IPS-NIHi7 (cell line): Measurements from ENCODE around the gene NOC2L.
"Not testable (repeated sequence)": the region's sequence is repeated elsewhere in the genome, so short reads cannot be mapped to it uniquely, and the experiment has no call there.

ENCODE experiments used
- DNase-seq: peaks from one replicate; pipeline ENCODE4 v3.0.0; 2012; ENCODE audit warnings: mixed read lengths; ENCODE audit errors: extremely low spot score

The NOC2L gene

GRCh38 chr1:962381-963300 lies 3.6 kb upstream of the NOC2L start:
- DNase-seq: no peak

- DNase-seq: no peak
Observed at GRCh38 chr1:961132-961669, 2.1 kb upstream of the NOC2L start.

DNA sequence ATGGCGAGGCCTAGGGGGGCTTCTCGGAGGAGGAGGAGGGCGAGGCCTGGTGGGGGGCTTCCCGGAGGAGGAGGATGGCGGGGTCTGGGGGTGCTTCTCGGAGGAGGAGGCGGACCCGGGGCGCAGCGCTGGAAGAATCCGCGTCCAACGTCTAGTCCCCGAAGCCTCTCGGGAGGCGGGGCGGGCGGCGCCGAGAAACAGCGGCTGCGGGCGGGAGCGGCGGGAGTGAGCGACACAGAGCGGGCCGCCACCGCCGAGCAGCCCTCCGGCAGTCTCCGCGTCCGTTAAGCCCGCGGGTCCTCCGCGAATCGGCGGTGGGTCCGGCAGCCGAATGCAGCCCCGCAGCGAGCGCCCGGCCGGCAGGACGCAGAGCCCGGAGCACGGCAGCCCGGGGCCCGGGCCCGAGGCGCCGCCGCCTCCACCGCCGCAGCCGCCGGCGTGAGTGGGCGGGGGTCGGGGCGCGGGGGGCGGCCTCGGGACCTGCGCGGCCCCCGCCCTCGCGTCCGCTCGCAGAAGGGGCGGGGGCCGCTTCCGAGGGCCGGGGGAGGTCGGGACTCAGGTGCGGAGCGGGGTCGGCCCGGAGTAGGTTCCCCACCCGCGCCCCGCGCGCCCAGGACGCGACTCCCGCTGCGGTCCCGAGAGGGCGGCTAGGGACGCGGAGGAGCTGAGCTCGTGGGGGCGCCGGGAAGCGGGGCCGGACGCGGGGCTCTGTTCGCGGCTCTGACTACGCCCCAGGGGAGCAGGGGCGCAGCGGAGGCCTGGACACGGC lies 1.5 kb upstream of the NOC2L start, which contains the start of gene KLHL17:
Gene KLHL17 (plus strand): TSS at position 222 of the 769 bp plus-strand sequence. CDS start 110 bp downstream, at position 332.
- peak; percentile 85 for DNase-seq

- DNase-seq: no peak
Observed at GRCh38 chr1:959731-960362, 791 bp upstream of the NOC2L start.

DNA sequence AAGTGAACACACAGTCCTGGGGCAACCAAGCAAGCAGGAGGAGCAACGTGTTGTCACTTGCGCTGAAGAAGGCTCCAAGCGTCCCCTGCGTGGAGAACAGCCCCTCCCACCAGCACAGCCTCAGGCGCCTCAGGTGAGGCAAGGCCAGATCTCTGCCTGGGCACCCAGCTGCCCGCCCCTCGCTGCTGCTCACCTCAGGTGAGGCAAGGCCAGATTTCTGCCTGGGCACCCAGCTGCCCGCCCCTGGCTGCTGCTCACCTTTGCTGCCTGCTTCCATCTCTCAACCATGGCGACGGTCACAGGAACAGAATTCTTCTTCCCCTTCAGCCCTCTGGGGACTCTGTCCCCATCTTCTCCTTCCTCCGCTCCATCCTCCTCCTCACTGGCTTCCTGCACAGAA lies 2.4 kb downstream of the NOC2L start:
- DNase-seq: no peak

GRCh38 chr1:955474-955873 lies 3.6 kb downstream of the NOC2L start:
- no peak for DNase-seq

- no peak for DNase-seq
Observed at GRCh38 chr1:954927-955326, 4.1 kb downstream of the NOC2L start.

- no peak for DNase-seq
Observed at GRCh38 chr1:953524-954320, 5.3 kb downstream of the NOC2L start.

DNA sequence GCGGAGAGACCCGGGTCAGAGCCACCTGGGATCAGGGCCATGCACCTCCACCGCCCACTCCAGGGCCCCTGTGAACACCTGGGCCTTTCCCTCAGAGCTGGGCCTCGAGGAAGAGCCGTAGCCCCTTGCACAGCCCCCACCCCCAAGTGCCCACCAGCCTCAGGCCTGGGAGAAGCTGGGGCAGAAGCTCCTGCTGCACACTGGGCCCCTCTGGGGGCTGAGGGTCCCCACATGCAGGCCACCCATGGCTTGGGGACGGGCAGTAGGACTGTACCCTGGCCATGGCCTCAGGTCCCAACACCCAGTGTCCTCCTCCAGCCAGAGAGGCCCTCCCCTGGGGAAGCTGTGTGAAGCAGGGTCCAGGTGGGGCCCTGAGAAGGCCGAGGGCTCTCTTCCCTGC lies 6.5 kb downstream of the NOC2L start:
- no peak for DNase-seq

GRCh38 chr1:952201-952600 lies 6.9 kb downstream of the NOC2L start:
- DNase-seq: no peak

- DNase-seq: peak; percentile 67
Observed at GRCh38 chr1:951364-951763, 7.7 kb downstream of the NOC2L start.

- no peak for DNase-seq
Observed at GRCh38 chr1:950881-951280, 8.2 kb downstream of the NOC2L start.

DNA sequence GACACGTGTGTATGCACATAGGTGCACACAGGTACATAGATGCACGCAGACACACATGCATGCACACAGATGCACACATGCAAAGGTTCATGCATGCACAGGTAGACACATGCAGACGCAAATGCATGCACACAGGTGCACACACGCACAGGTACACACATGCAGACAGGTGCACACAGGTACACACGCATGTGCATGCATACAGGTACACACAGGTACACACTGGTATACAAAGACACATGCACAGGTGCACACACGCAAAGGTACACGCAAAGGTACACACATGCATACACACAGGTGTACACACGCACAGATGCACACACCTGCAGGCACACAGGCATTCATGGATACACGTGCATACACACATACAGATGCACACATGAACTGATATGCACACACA lies 8.8 kb downstream of the NOC2L start:
- no peak for DNase-seq

DNA sequence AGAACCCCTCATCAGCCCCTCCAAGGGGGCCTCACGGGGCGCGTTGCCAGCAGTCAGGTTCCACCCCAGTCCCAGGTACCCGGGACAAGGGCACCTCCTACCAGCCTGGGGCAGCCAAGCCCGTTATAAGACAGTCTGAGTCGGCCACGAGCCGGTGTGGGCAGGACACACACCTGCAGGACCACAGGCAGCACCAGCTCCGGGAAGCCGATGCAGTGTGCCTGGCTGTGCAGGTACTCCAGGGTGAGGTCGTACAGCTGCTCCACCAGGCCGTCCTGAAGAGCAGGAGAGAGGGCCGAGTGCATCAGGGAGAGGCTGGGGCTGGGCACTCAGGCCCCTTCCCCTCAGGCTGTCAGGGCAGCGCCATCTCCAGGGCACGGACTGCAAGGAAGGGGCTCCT lies 11.1 kb downstream of the NOC2L start:
- DNase-seq: no peak

- not testable (repeated sequence) for DNase-seq
Observed at GRCh38 chr1:946811-947210, 12.2 kb downstream of the NOC2L start.

DNA sequence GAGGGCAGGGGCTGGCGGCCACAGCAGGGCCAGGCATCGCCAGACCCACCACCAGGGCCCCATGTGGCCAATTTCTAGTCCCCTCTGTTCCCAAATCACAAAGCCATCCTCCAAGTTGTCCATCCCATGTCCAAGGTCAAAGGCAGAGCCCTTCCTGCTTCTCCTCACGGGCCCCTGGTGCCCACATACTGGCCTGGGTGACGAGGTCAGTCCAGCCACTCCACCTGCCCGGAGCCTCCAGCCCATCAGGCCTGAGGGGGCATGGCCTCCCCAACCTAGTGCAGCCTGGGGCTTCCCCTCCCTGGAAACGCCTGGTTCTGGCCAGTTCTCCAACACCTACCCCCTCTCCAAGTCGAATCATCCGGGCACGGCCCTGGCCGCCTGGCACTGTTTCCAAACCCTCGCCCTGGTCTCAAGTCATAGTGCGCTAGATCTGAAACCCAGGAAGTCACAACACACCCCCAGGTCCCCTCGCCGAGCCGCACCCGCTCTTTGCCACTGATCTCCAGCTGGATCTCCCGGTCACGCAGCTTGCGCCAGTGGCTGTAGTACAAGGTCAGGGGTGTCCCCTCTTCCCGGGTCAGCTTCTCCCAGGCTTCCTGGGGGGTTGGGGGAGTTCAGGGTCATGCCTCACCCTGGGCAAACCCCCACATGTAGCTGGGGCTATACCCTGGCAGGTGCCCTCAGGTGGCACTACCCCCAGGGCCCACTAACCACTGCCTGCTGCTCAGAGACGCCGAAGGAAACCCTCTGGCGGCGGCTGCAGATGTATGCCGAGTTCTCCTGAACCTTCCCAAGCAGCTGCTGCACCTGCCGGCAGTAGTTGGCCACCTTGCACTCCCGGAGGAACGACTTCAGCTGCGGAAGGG lies 13.1 kb downstream of the NOC2L start:
- no peak for DNase-seq

GRCh38 chr1:944341-945325 lies 14.4 kb downstream of the NOC2L start:
- no peak for DNase-seq

DNA sequence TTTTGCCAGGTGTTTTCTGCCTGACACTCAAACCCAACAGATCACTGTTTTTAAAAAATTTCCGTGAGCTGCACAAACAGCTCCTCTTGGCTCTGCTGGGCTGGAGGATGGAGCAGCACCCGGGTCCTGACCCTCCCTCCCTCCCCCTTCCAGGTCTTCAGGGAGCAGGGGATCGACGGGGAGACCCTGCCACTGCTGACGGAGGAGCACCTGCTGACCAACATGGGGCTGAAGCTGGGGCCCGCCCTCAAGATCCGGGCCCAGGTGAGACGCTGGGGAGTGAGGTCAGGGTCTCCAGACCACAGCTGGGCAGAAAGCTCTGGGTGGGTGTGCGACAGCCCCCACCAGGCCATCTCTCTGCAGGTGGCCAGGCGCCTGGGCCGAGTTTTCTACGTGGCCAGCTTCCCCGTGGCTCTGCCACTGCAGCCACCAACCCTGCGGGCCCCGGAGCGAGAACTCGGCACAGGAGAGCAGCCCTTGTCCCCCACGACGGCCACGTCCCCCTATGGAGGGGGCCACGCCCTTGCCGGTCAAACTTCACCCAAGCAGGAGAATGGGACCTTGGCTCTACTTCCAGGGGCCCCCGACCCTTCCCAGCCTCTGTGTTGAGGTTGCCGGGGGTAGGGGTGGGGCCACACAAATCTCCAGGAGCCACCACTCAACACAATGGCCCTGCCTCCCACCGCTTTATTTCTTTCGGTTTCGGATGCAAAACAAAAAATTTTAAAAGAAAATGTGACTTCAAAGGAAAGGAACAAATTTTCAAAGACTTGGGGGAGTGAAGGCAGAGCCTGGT lies 15.3 kb downstream of the NOC2L start:
- peak; percentile 40 for DNase-seq
